Sciatic nerve (tissue), 2 donors: ENCODE data around the gene RXRB. TPM values are rescaled to one million over a fixed set of nuclear protein-coding genes. Genes with fewer than 3 reads are reported as not detected.

Experiments used
- ATAC-seq: fragments of 200-7000 bp; cut with Tn5 transposase; one replicate; pipeline ENCODE4 v1.9.1; 2020; ENCODE audit warnings: mild to moderate bottlenecking, moderate library complexity
- DNase-seq: peaks from one replicate; pipeline ENCODE4 v3.0.0-alpha.2; 2020; ENCODE audit warnings: low spot score
- intact Hi-C: fragments of 100-400 bp; cut with DNase I; formaldehyde crosslinking; loops from one replicate; pipeline ENCODE4 v1.14.2; 2022
- total RNA-seq: library from RNA; stranded (reverse); fragmentation: NEBNext Ultra II Directional; extraction: Animal tissue kit (Norgen Biotek cat#: 25700); gene quantifications from one replicate; pipeline ENCODE4 v1.2.1, GENCODE V29; 2021
- donor health status: DM: no; HTN: no; CAD: no.
- donor health status: DM: no; HTN: no; CAD: no.

RXRB gene
- total RNA-seq, 1 donor from 2014 or later: 54.0 TPM

GRCh38 chr6:33185654-33186187 lies 14.7 kb downstream of the RXRB start:
- intact Hi-C loops: no loop called here
- no peak for DNase-seq
- ATAC-seq: no peak

- no peak for ATAC-seq
- intact Hi-C loops: no loop called here
- no peak for DNase-seq
Measured at GRCh38 chr6:33185190-33185589, 15.3 kb downstream of the RXRB start.

DNA sequence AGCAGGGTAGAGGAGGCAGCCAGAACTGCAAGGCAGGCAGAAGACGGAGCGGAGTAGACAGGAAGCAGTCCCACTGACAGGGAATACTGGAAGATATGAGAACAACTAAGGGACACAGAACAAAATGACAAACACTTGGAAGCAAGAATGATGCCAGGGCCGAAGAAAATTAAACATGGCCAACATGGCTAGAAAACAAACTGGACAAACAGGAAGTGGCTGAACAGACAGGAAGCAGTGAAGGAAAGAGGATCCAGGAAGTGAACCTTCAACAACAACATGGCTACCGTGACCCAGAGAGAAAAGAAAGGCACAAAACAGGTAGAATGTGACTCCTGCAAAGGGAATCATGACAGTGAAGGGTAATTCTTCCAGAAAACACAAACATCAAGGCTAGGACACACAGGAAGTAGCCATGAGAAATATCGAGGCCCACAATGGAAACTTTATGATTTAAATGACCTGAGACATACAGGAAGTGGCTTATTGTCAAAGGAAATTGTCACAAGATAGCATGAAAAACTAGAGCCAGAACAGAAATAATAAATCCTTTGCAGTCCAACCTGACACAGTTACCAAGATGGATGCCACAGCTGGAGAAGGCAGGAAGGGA lies 17.3 kb downstream of the RXRB start:
- ATAC-seq (no peak), DNase-seq (no peak)
- intact Hi-C loops: no loop called here

- ATAC-seq: no peak
- intact Hi-C loops: no loop called here
- DNase-seq: no peak
Measured at GRCh38 chr6:33181141-33181540, 19.3 kb downstream of the RXRB start.

DNA sequence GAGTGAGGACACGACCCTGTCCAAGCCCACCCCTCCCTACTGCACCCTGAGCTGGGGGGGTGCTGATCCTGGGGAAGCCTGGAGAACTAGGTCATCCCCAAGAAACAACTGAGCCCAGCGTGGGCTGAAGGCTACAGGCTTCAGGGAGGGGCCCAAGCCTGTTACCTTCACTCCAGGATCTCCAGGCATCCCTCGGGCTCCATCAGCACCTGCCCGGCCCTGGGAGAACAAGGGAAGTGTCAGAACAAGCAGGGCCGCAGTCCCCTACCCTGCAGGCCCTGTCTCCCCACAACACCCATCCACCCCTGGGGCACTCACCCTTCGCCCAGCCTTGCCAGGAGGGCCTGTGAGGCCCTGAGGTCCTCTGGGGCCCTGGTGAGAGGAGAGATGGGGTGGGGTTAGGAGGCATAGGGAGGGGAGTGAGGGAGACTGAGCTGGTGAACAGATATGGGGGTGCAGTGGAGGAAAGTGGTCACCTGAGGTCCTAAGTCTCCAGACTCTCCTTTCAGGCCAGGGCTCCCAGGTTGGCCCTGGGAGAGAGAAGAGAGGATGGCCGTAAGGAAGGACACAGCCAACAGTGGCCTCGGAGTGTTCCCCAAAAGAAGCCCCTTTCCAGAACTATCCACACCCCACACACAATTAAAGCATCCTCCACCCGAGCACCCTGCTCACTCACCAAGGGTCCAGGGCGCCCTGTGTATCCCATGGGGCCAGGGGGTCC lies 21.6 kb downstream of the RXRB start:
- ATAC-seq (no peak), DNase-seq (no peak)
- intact Hi-C loops: no loop called here

DNA sequence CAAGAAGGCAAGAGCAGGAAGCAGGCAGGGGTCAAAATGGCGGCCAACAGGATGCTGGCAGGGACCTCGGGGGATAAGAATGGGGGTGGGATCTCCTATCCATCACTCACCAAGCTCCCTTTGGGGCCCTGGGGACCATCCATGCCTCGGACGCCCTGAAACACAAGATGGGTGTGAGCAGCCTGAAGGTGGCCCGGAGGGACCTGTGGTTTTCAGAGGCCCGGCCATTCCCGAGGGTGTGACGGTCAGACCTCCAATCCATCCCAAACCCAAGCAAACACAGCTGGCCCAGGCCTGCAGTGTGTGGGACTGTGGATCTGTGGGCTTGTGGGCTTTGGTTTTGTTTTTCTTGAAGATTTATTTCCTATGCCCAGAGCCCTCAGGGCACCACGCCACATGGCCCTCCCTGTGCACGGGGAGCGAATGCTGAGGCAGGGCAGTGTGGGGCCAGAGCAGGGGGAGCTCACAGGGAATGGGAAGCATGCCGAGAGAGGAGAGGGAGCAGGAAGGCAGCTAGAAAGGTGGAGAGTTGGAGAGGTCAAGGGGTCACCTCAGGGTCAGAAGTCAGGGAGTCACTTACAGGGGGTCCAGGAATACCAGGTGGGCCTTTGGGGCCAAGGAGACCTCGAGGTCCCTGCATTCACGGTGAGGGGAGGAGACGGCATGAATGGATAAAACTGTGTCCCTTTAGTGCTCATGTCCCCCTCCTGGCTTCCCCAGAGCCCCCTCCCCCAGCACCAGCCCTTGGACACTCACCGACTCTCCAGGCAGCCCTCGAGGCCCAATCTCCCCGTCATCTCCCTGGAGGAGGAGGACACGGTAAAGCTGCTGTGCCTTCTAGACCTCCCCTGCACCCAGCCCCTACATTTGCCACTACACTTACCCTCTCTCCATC lies 22.7 kb downstream of the RXRB start:
- ATAC-seq (no peak), DNase-seq (no peak)
- intact Hi-C loops: no loop called here

GRCh38 chr6:33176906-33177305 lies 23.6 kb downstream of the RXRB start:
- ATAC-seq (no peak), DNase-seq (no peak)
- intact Hi-C loops: no loop called here

DNA sequence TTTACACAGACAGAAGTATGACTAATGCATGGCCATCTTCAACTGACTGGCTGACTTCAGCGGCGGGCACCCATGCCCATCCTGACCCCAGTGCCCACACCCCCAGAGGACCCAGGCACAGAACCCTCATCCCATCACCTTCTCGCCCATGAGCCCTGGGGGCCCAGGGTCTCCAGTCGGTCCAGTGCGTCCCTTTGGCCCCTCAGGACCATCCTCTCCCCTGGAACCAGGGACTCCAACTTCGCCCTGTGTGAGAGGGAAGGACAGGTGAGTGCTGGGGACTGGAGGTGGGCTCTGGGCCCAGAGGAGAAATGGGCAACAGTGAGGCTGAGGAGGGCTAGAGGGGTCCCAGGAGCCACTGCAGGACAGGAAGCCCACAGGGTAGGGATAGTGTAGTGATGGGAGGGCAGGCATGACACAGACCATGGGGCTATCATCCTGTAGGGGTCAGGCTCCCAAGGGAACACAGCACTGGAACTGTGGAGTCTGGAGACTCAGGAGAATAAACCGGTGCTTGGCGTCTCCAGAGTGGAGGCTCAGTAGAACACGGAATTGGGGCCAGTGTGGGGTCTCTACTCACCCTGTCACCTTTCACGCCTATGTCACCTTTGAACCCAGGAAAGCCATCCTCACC lies 24.9 kb downstream of the RXRB start:
- peak; percentile 35 for DNase-seq
- ATAC-seq: no peak
- intact Hi-C loops: no loop called here

DNA sequence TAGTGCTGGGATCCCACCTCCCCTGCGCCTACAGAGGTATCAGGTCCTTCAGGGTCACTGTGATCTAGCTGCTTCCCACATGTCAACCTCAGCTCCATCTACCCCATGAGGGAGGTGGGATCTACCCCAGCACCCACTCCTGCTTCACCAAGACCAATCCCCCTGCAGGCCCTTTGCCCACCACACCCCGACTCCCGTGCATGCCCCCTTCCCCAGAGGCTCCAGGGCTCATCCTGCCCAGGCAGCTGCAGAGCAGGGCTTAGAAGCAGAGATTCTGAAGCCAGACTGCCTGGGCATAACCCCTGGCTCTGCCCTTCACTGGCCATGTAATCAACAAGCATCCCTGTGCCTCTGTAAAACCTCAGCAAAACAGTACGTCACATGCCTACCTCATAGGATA lies 25.7 kb downstream of the RXRB start:
- DNase-seq (no peak), ATAC-seq (no peak)
- intact Hi-C loops: no loop called here

GRCh38 chr6:33173535-33174180 lies 26.8 kb downstream of the RXRB start:
- intact Hi-C loops: no loop called here
- DNase-seq (no peak), ATAC-seq (no peak)

DNA sequence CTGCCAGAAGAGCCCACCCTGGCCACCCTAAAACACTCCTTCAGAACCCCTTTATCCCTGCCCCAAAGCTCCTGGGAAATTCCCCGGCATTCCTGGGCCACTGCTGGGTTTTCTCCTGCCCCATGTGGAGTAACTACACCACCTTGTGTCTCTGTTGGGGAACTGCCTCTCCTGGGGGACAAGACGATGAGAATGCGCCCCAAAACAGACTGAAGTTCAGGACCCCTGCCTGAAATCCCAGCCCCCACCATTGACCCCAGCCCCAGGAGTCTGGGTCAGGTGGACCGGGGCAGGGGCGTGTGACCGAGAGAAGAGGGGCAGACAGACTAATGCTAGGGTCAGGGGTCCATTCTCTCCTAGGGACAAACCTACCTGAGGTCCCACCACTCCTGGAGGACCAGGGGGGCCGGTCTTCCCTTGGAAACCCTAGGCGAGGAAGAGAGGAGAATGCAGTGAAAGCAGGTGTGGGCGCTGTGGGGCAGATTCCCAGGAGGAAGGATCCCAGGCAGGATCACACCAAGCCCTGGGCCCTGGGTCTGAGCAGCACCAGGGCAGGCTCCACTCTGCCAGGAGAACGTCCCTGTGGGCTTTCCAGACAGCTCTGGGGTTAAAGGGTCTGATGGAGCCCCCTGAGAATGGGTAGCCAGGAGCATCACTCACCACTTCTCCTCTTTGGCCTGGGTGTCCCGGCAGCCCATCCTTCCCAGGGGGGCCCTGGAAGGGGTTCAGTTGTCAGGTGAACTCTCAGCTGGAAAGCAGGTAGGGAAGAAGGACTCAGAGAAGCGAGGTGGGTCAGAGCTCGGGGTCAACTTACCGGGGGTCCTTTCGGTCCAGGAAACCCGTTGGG lies 27.6 kb downstream of the RXRB start:
- intact Hi-C loops: no loop called here
- DNase-seq (no peak), ATAC-seq (no peak)

GRCh38 chr6:33171880-33172687 lies 28.4 kb downstream of the RXRB start:
- ATAC-seq (no peak), DNase-seq (no peak)
- intact Hi-C loops: no loop called here

GRCh38 chr6:33171016-33171879 lies 29.2 kb downstream of the RXRB start:
- intact Hi-C loops: no loop called here
- no peak for DNase-seq
- no peak for ATAC-seq

DNA sequence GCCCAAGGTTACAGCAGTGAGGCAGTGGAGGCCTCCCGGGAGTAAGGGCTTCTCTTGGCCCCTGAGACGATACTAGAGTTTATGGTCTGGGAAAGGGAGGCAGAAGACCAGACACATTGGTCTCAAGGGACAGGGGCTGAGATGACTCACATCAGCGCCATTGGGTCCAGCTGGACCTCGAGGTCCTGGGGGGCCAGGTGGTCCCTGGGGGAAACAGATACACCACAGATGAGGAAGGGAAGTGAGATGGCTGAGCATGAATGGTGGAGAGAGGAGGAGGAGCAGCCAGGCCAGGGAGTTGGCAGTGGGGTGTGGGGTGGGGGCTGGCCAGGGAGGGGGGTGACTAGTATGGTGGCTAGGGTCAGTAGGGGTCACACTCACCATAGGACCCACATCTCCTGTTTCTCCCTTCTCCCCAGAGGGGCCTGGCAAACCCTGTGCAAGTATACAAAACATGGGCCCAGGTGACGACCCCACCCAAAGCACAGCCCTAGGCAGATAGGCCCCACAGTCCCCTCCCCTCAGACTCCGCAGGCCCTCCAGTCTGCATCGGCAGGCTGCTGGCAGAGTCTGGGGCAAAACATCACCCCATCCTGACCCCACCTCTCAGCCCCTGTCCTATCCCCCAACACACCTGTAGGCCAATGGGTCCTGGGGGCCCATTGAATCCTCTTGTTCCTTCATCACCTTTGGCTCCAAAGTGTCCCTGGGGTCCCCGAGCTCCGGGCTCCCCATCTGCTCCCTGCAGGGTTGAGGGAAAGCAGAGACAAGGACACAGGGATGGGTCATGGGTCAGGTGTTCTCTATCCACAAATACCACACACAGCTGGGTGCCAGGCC lies 30.1 kb downstream of the RXRB start:
- intact Hi-C loops: no loop called here
- no peak for DNase-seq
- no peak for ATAC-seq
